Subcutaneous adipose tissue (tissue), 4 donors: ENCODE results near the gene KCNMB2. TPM values are rescaled to one million over a fixed set of nuclear protein-coding genes. Genes with fewer than 3 reads are reported as not detected.

Experiments
- CTCF ChIP-seq: fragments of 450-650 bp; IDR thresholded peaks from one replicate; pipeline ENCODE4 v1.5.1; 2016; ENCODE audit warnings: low read depth, mild to moderate bottlenecking, control low read depth, antibody characterized with exemption, moderate library complexity
- total RNA-seq, 4 donors: library from RNA; depleted of rRNA; stranded (reverse); fragments of >200 nt; gene quantifications; one replicate each; pipeline ENCODE4 v1.1.0, GENCODE V29; 2016

Gene KCNMB2
- total RNA-seq, 4 donors from 2014 or later = not detected

DNA sequence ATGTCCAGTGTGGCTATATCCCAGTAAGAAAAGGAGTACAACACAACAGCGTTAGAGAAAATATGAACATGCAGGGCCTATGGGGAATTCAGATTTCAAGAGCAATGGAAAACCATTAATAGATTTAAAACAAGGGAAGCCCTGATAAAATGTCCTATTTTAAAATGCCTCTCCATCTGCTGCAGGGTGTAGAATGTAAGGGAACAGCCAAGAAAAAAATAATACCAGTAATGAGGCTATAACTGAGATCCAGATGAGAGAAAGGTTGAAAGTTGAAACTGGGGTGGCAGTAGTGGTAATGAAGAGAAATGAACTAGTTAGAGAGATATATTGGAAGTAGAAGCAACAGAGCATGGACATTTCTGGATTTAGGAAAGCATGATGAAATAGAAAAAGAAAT, 226.1 kb downstream of the KCNMB2 start:
- no peak for TF ChIP-seq CTCF

- TF ChIP-seq CTCF = no peak
These were observed 229.2 kb downstream of the KCNMB2 start for GRCh38 chr3:178765472-178765871.

- no peak for TF ChIP-seq CTCF
These were observed 231.3 kb downstream of the KCNMB2 start for GRCh38 chr3:178767581-178767980.

DNA sequence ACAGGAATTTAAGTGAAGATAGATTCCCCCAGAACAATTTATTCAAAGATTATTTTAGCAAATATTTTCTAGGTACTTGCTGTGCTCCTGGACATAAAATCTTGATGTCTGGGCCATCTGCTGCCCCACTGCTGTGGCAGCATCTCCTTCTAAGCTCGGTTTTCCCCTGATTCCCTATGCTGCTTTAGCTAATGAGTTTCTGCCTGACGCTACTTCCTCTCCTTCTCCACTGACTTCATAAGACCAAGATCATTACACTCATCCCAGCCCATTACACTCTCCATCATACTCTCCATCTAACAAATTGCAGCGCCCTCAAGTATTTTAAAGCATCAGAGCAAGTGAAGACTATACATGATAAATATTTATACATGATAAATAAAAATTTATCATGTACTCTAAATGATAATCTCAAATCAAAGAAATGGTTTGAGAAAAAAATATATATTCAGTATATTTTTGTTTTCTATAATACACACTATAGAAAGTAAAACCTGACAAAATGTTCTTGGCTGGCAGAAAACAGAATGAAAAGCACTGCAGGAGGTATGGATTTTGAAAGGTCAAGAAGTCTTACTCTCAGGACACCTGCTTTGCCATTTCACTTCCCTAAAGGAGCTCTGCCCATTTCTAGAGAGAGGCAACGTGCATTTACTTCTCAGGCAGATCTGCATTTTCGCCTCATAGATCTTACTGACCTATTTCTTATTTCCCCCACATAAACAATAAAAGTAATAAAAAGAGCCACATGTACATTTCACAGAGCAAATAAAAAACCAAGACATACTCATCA, 232.0 kb downstream of the KCNMB2 start:
- no peak for TF ChIP-seq CTCF

DNA sequence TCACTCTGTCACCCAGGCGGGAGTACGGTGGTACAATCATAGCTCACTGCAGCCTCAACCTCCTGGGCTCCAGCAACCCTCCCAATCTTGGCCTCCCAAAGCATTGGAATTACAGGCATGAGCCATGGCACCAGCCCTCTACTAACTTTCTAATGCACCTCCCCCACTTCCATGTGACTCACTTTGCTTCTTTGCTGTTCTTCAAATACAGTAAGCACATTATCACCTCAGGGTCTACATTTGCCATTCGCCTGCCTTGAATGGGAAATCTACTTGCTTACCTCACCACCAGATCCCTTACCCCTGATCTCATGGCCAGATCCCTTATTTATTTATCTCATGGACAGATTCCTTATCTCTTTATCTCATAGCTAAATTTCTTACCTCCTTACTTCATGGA, 235.3 kb downstream of the KCNMB2 start:
- no peak for TF ChIP-seq CTCF

- TF ChIP-seq CTCF = no peak
These were observed 236.5 kb downstream of the KCNMB2 start for GRCh38 chr3:178772746-178773145.

DNA sequence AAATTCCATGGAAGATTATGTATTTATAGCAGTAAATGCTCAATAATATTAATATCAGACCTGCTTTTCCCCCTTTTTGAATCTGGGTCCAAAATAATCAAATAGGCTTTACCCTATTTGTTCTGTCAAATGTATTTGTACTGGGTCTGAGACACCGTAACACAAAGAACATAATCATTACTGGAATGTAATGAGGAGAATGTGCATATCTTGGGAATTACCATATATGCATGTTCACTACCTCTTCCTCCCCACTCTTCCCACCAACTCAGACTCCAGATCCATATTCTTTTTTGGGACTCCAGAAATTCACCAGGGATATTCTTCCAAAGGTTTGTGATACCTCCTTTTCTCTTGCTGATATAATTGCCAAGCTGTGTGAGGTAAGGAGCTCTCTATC, 237.1 kb downstream of the KCNMB2 start:
- no peak for TF ChIP-seq CTCF
